Stomach smooth muscle (tissue), 2 donors: ENCODE measurements around the gene RETN.

Experiments used
- H3K27ac ChIP-seq: one replicate; pipeline ENCODE4 v1.7.0; 2013; ENCODE audit warnings: mild to moderate bottlenecking, low read length, inconsistent platforms
- H3K27me3 ChIP-seq, 2 donors: one replicate each; pipeline ENCODE4 v1.7.0; 2013; ENCODE audit warnings: low read length in 2 of 2; ENCODE audit not compliant: insufficient read depth in 2 of 2, control insufficient read depth in 1 of 2
- H3K36me3 ChIP-seq, 2 donors: one replicate each; pipeline ENCODE4 v1.7.0; 2013; ENCODE audit warnings: low read length in 2 of 2; ENCODE audit not compliant: control insufficient read depth in 2 of 2, insufficient read depth in 2 of 2
- H3K4me1 ChIP-seq: one replicate; pipeline ENCODE4 v1.7.0; 2013; ENCODE audit warnings: low read length; ENCODE audit not compliant: control insufficient read depth, insufficient read depth
- H3K4me3 ChIP-seq, 2 donors: one replicate each; pipeline ENCODE4 v1.7.0; 2013; ENCODE audit warnings: low read length in 2 of 2
- H3K9ac ChIP-seq, 2 donors: one replicate each; pipeline ENCODE4 v1.7.0; 2013; ENCODE audit warnings: low read length in 2 of 2, mild to moderate bottlenecking in 1 of 2
- H3K9me3 ChIP-seq, 2 donors: one replicate each; pipeline ENCODE4 v1.7.0; 2013; ENCODE audit warnings: low read length in 2 of 2; ENCODE audit not compliant: control insufficient read depth in 2 of 2
- donor health status: healthy.
- donor health status: Pancreatic carcinoma.

RETN gene

GRCh38 chr19:7668842-7669241 lies at the start of gene RETN:
Gene RETN (plus strand): TSS chr19:7669049. CDS start chr19:7669327, 278 bp downstream.
- Histone ChIP-seq H3K9ac (no peak within 1 kb of the TSS), H3K36me3 (no peaks in the 10 kb centered on the region), H3K9me3 (no peaks in the 10 kb centered on the region), H3K27ac (no peak within 1 kb of the TSS), H3K4me1 (peaks cover 2% of the 10 kb centered on the region), H3K4me3 (no peak within 1 kb of the TSS), H3K27me3 (peaks cover 16 to 18% of the 10 kb centered on the region in 2 donors)

GRCh38 chr19:7619671-7620441 lies 49.0 kb upstream of the RETN start:
- Histone ChIP-seq H3K27me3 (no peaks in the 10 kb centered on the region), H3K9ac (no peak overlapping the region), H3K4me3 (no peak overlapping the region), H3K9me3 (no peaks in the 10 kb centered on the region), H3K36me3 (peaks cover 29 to 41% of the 10 kb centered on the region in 2 donors), H3K4me1 (peaks cover 5% of the 10 kb centered on the region), H3K27ac (no peak overlapping the region)

GRCh38 chr19:7620442-7621412 lies 48.1 kb upstream of the RETN start:
- Histone ChIP-seq H3K9me3 (no peaks in the 10 kb centered on the region), H3K4me3 (no peak overlapping the region), H3K27ac (no peak overlapping the region), H3K4me1 (peaks cover 5% of the 10 kb centered on the region), H3K36me3 (peaks cover 30 to 42% of the 10 kb centered on the region in 2 donors), H3K9ac (no peak overlapping the region), H3K27me3 (no peaks in the 10 kb centered on the region)

- Histone ChIP-seq H3K4me3 (no peak overlapping the region), H3K27me3 (no peaks in the 10 kb centered on the region), H3K4me1 (peaks cover 18% of the 10 kb centered on the region), H3K36me3 (peaks cover 36 to 48% of the 10 kb centered on the region in 2 donors), H3K27ac (no peak overlapping the region), H3K9me3 (no peaks in the 10 kb centered on the region), H3K9ac (no peak overlapping the region)
These were observed 45.7 kb upstream of the RETN start for GRCh38 chr19:7622933-7623685.

GRCh38 chr19:7623725-7624603 lies 44.9 kb upstream of the RETN start:
- H3K36me3 ChIP-seq = peaks cover 36 to 48% of the 10 kb centered on the region in 2 donors
- H3K4me3 ChIP-seq = no peak overlapping the region
- H3K4me1 ChIP-seq = peaks cover 22% of the 10 kb centered on the region
- H3K27ac ChIP-seq = no peak overlapping the region
- H3K27me3 ChIP-seq = no peaks in the 10 kb centered on the region
- H3K9me3 ChIP-seq = no peaks in the 10 kb centered on the region
- no peak overlapping the region for H3K9ac ChIP-seq

DNA sequence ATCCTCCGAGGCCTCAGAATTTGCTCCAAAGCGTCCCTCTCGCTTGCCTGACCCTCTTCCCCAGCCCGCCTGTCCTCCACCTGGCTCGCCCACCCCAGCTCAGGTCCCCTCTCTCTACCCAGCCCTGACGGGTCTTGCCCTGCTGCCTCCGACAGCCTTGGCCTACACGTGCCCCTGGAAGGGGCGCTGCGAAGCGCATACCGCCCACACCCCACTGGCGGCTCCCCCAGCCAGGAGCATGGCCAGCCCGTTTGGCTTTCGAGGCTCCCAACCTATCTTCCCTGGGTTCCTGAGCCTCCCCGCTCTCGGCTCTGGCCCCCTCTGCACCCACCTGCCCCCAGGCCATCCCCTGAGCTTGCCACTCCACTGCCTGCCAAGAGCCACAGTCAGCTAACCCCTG lies 44.0 kb upstream of the RETN start:
- Histone ChIP-seq H3K9me3 (no peaks in the 10 kb centered on the region), H3K9ac (no peak overlapping the region), H3K27ac (no peak overlapping the region), H3K4me3 (no peak overlapping the region), H3K4me1 (peaks cover 23% of the 10 kb centered on the region), H3K27me3 (no peaks in the 10 kb centered on the region), H3K36me3 (peaks cover 36 to 46% of the 10 kb centered on the region in 2 donors)

DNA sequence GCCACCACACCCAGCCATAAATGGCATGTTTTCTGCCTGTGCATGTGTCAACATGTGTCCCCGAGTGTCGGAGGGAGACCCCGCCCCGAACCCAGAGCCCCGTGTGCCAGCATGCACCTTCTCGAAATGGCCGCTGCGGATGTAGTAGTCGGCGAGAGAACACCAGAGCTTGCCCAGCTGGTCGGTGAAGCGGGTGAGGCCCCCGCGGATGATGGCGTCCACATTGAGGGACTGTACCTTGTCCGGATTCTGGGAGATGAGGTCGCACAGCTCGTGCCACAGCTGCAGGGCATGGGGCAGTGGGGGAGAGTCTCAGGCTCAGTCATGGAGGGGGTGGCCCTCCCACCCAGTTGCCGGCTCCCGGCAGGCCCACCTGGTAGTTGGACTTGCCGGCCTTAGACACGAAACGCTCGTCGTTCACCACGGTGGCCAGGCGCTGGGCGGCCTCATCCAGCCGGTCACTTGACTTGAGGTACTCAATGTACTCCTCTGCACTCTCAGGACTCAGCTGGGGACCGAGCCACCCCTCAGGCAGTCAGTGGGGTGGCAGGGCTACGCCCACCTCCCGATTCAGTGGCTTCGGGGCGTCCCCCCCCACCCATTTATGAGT lies 43.0 kb upstream of the RETN start:
- no peaks in the 10 kb centered on the region for H3K27me3 ChIP-seq
- H3K9ac ChIP-seq = no peak overlapping the region
- H3K9me3 ChIP-seq = no peaks in the 10 kb centered on the region
- H3K27ac ChIP-seq = no peak overlapping the region
- H3K4me3 ChIP-seq = no peak overlapping the region
- H3K36me3 ChIP-seq = peaks cover 32 to 38% of the 10 kb centered on the region in 2 donors
- peaks cover 33% of the 10 kb centered on the region for H3K4me1 ChIP-seq

DNA sequence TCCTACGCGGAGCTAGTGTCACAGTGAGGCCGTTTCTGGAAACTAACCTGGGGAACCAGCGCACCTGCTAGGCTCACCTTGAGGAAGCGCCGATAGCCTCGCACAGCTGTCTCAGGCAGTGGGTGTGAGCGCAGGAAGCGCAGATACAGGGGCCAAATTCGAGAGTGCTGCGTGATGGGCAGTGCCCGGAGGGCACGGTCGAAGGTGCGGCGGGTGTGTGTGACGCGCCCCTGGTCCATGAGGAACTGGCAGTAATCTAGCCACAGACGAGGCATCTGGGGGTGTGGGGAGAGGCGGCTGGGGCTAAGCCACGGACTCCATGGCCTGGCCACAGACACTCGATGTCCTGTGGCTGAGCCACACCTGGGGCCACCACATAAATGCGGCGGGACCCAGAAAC lies 41.7 kb upstream of the RETN start:
- peaks cover 34% of the 10 kb centered on the region for H3K4me1 ChIP-seq
- peaks cover 20 to 27% of the 10 kb centered on the region in 2 donors for H3K36me3 ChIP-seq
- no peak overlapping the region for H3K27ac ChIP-seq
- no peaks in the 10 kb centered on the region for H3K9me3 ChIP-seq
- H3K4me3 ChIP-seq = no peak overlapping the region
- H3K9ac ChIP-seq = no peak overlapping the region
- no peaks in the 10 kb centered on the region for H3K27me3 ChIP-seq

DNA sequence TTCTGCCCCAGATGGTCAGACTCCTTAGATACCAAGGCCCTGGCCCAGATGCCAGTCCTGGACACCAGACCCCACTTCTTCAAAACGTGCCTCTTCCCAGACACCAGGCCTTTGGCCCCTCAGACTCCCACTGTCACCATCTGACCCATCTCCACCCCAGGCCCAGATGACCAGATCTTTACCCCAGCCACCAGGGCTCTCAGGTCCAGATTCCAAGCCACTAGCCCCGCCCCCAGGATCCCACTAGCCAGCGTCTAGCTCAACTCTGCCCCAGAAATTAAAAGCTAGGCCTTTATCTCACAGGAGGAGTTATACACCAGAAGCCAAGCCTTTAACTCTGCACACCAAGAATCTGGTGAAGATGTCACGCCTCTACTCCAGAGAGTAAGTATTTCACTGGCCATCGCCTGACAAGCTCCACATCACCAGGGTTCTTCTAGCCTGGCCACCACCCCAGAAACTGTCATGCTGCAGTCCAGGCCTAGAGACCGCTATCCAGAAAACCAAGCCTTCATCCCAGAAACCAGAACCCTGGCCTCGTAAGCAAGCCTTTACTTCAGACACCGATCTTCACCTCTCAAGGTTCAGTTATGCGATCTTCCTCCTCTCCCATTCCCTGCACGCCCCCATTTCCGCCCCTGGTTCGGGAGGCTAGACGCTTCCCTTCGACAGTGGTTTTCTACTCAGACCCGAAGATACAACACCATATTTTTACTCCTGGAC lies 40.1 kb upstream of the RETN start:
- peak overlapping the region; percentile 96 to 99 for H3K9ac ChIP-seq
- H3K4me3 ChIP-seq = peak overlapping the region; percentile 94 to 100
- peaks cover 35% of the 10 kb centered on the region for H3K4me1 ChIP-seq
- H3K27me3 ChIP-seq = no peaks in the 10 kb centered on the region
- H3K36me3 ChIP-seq = peaks cover 7 to 14% of the 10 kb centered on the region in 2 donors
- no peaks in the 10 kb centered on the region for H3K9me3 ChIP-seq
- peak overlapping the region; percentile 85 for H3K27ac ChIP-seq
